ENCODE data around the gene F11. TPM values are rescaled to one million over a fixed set of nuclear protein-coding genes. Genes with fewer than 3 reads are reported as not detected.

Gene F11
- total and polyA plus RNA-seq, 2 of the 13 experiments (the other 11 are each of a cell fraction or from before 2014, with no cell fraction given) = 35.1 to 58.0 TPM

GRCh38 chr4:186260504-186261448 is 5.2 kb upstream of the F11 start (continued):
- TF ChIP-seq ZBTB8A (CRISPR knock-in tag; IDR thresholded peaks at IDR 0.05; ENCODE audit: borderline replicate concordance, low read depth) (no peak), ZC3H4 (CRISPR knock-in tag; IDR thresholded peaks at IDR 0.05; ENCODE audit: borderline replicate concordance) (no peak), MAFK (conservative IDR thresholded peaks at IDR 0.05 in 1 of 2, IDR thresholded peaks at IDR 0.05 in 1 of 2; ENCODE audit: low read length in 2 of 2) (no peak), ZNF362 (CRISPR knock-in tag; IDR thresholded peaks at IDR 0.05; ENCODE audit: borderline replicate concordance) (0 out of 2 replicates have a peak, but pooled peaks have one; percentile 45), NFE2 (CRISPR knock-in tag; IDR thresholded peaks at IDR 0.05) (no peak), ZFP82 (CRISPR knock-in tag; IDR thresholded peaks at IDR 0.05; ENCODE audit: borderline replicate concordance) (no peak), FOXC1 (CRISPR knock-in tag; IDR thresholded peaks at IDR 0.05; ENCODE audit: borderline replicate concordance) (peak; percentile 96), MLXIP (CRISPR knock-in tag; IDR thresholded peaks at IDR 0.05; ENCODE audit: borderline replicate concordance) (no peak), UBTF (CRISPR knock-in tag; IDR thresholded peaks at IDR 0.05) (peak; percentile 55), ZSCAN9 (CRISPR knock-in tag; IDR thresholded peaks at IDR 0.05; ENCODE audit: borderline replicate concordance) (peak; percentile 39; the same call in 1 of the 2 replicates), ZBTB25 (CRISPR knock-in tag; IDR thresholded peaks at IDR 0.05) (no peak), SOX6 (IDR thresholded peaks at IDR 0.05) (no peak), SOX6 (CRISPR knock-in tag; IDR thresholded peaks at IDR 0.05) (peak; percentile 93), ZNF180 (CRISPR knock-in tag; IDR thresholded peaks at IDR 0.05; ENCODE audit: borderline replicate concordance, low read depth) (no peak), MTERF4 (CRISPR knock-in tag; IDR thresholded peaks at IDR 0.05) (no peak), ZNF720 (CRISPR knock-in tag; IDR thresholded peaks at IDR 0.05) (no peak), PREB (CRISPR knock-in tag; IDR thresholded peaks at IDR 0.05) (no peak)

Data from HepG2 (cell line).